NCI-H187 treated with DMSO at 0.1 percent for 48 hours (cell line): Measurements from ENCODE around the gene TMEM43.

ENCODE experiments used
- DNase-seq: peaks from one replicate; lab custom pipeline; 2025; lab: John Stamatoyannopoulos, UW

TMEM43 gene

DNA sequence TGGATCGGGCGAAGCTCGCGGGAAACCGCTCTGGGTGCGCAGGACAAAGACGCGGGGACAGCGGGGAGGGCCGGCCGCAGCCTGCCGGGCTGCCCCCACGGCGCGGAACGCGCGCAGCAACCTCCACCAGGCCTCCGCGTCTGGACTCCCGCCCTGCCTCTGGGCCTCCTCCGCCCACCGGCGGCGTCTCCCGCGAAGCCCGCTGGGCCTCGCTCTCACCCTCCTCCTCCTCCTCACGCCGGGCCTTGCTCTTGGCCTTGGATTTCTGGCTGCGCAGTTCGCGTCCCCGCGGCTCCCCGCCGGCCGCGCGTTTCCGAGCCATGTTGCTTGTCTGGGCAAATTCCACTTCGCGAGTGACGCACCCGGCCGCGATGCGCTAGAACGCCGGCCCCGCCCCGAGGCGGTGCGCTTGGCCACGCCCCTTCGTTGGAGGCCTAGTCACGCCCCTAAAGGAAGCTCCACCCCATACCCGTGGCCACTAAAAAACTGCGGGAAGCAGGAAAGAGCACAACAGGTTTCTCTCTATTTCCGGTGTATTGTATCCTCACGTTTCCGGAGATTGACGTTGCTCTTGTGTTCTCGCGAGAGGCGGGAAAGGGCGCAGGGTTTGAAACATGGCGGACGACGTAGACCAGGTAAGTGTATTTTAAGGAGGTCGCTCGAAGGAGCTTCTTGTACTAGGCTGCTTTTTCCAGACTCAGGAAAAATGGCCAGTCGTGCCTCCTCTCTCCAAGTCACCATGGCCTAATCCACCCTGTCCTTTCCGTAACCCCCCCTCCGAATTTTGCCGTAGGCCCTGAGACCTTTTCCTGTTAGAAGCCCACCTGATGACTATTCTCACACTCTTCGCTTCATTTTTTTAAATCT is 53.6 kb downstream of the TMEM43 start, which contains the start of the genes LSM3 and XPC:
TSS of gene LSM3 (plus strand) at position 571 of the 867 bp plus-strand sequence. CDS start at position 615, 44 bp downstream.
TSS of gene XPC (minus strand) at position 355 of the 867 bp plus-strand sequence. CDS start at position 322, 33 bp downstream.
- DNase-seq, result peak; percentile 83

DNA sequence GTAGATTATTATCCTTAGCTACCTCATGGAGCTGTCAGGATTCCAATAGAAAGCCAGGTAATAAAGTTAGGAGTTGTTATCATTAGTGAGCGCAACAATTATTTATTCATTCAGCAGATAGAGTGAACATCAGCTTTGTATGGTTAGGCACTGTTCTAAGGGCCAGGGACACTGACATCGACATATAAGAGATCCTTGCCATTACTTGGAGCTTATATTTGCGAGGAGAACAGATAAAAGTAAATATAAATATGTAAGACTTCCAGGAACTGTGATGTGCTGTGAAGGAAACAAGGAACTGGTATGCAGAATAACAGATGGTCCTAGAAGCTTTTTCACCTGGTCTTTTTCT is 54.2 kb downstream of the TMEM43 start:
- DNase-seq, result no peak

DNA sequence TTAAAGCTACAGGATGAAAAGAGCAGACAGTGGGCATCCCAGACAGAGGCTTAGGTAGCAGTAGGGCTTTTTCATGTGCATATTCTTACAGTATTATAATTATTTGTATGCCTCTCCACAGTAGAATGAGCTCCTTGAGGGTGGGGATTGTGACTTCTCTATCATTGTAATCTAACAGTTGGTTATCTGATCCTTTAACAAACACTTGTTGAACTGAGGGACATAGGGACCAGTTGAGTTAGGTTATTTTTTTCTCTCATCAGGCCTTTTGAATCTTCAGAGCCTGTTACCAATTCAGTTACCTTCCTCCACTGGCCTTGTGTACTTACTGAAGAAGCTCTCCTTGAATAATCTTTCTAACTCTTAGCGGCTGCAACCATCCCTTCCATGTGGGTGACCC is 54.9 kb downstream of the TMEM43 start:
- DNase-seq, result no peak

DNA sequence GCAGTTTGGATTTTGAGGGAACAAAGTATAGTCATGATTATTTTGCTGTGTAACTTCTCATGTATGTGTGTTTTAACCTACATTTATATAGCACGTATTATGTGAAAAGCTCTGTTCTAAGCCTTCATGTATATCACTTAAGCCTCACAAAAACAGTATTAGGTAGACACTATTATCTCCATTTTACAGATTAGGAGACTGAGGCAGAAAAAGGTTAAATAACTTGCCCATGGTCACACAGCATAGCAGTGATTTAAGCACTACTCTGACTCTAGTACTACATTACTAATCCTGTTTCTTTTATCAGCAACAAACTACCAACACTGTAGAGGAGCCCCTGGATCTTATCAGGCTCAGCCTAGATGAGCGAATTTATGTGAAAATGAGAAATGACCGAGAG is 56.4 kb downstream of the TMEM43 start:
- DNase-seq, result no peak

DNA sequence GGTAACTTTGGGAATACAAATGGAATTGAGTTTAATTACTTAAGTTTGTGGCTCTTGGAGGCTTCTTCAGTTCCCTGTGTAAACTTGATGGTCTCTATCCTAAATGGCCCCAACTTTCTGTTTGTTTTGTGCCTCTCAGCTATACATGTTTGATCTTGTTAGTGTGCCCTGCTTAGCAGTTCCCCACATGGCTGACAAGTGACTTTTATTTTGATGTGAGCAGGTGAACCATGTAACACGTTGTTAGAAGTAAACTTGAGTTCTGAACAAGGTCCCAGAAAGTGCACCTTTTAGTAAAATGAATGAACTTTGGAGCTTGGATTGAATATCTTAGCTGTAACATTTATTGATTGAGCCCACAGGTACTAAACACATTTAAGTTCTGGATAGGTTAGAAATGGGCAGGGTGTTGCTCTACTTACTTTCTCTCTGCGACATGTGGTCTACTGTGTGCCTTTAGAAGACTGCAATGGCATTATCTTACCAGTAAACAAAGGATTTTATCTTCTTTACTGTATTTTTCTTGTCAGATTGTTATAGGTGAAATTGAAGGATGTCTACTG is 58.2 kb downstream of the TMEM43 start:
- DNase-seq, result no peak

DNA sequence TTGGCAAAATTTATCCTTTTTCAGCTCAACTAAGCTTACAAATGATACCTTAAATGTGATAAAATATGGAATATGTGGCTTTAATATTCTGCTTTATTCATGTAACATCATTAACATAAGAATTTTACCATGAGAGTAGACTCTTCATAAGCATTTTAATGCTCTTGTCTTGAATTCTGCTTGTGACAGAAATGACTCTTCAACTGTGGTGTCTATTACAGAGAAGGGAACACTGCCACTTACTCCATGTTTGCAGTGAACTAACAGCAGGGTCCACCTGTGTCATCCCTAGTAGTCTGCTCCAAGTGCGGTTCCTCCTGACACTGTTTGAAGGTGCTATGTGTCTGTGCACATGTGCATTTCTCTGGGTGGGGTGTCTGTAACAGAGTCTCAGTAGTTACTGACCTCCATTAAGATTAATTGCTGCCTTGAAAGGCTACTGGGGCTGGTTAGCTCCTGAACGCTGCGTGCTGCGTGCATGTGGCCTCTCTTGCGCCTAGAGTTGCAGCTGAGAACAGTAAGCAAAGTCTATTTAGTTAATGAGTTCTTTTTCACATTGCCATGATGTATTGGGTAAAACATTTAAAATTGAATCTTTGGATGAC is 62.1 kb downstream of the TMEM43 start:
- DNase-seq, result no peak

DNA sequence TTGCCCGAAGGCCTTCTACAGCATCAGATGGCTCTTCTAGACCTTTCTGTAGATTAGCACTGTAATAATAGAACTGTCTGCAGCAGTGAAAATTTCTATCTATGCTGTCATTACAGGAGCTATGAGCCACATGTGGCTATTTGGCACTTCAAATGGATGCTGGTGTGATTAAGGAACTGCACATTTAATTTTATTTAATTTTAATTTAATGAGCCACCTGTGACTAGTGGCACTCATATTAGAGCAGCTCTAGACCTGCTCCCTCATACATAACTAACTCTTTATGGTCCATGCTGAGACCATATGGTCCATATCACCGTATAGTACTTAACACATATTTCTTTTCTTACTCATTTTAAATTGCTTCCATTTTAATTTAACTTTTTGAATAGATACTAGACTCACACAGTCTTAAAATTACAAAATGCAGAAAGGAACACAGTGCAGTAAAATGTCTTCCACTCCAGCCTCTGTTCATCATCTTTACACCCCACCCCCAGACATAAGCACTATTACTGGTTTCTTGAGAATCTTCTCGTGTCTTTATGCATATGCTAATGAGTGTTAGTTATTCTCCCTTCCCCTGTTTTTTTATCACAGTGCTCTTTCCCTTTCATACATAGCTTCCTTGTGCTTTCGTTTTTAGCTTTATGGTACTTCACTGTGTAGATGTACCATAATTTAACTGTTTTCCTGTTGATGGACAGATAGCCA is 63.3 kb downstream of the TMEM43 start:
- DNase-seq, result no peak
